ENCODE results near the gene DSG2. TPM values are rescaled to one million over a fixed set of nuclear protein-coding genes. Genes with fewer than 3 reads are reported as not detected.

The DSG2 gene
- polyA plus RNA-seq, 1 donor from 2014 or later, result 0.94 TPM

DNA sequence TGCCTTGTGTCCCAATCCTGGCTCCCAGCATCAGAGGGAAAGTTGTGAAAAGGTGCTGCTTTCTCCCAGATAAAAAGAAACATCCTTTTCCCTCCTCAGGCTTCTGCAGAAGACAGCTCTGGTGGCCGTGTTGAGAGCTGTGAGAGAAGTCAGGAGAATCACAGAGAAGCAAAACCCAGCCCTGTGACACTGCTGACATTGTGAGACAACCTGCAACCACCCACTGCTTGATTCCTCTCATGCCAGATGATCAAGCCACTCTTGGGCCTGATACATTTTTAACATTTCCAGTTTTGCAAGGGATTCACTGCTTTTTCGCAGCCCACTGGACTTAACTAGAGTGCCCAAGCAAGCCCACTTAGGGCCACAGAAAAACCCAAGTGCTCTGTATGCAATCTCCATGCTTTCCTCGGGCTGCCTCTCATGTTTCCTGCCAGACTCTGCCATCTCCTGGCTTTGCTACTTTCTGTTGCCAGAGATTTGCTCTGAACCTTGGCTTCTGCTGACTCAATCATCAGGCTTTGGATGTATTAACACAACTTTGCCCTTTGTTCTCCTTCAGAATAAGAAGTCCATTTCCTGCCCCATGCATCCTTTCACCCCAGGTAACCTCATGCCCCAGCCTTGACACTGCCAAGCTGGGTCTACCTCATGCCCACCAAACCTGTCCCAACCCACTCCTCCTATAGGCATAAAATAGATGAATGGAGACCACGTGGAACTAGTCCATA lies 68.8 kb downstream of the DSG2 start:
- Histone ChIP-seq H2AFZ (ENCODE audit: low read depth, low read length) (no peak overlapping the region), H3K79me2 (replicated peaks; ENCODE audit: insufficient read depth, low read length) (no peaks in the 10 kb centered on the region), H3K9ac (ENCODE audit: low read length) (no peak overlapping the region), H3K4me2 (ENCODE audit: low read length) (no peak overlapping the region), H3K27ac (ENCODE audit: low read length) (no peak overlapping the region), H3K9me2 (ENCODE audit: insufficient read depth, low read length) (no peaks in the 10 kb centered on the region), H3F3A (ENCODE audit: insufficient read depth, low read length, poor library complexity, severe bottlenecking) (no peaks in the 10 kb centered on the region), H3K9me3 (ENCODE audit: low read length) (no peaks in the 10 kb centered on the region), H3K4me3 (ENCODE audit: low read length) (no peak overlapping the region), H4K20me1 (ENCODE audit: insufficient read depth) (no peaks in the 10 kb centered on the region), H3K36me3 (ENCODE audit: insufficient read depth, low read length) (no peaks in the 10 kb centered on the region), H3K27me3 (ENCODE audit: insufficient read depth, low read depth, low read length) (no peaks in the 10 kb centered on the region)
- TF ChIP-seq EZH2 (IDR thresholded peaks at IDR 0.05; ENCODE audit: borderline replicate concordance, insufficient read depth, low read length, poor library complexity, severe bottlenecking) (no peak), RAD21 (conservative IDR thresholded peaks at IDR 0.05) (no peak), TAF1 (IDR thresholded peaks at IDR 0.05; ENCODE audit: low read depth) (no peak), MXI1 (conservative IDR thresholded peaks at IDR 0.05; ENCODE audit: poor library complexity, severe bottlenecking) (no peak), POLR2AphosphoS5 (IDR thresholded peaks at IDR 0.05) (no peak), EP300 (conservative IDR thresholded peaks at IDR 0.05; ENCODE audit: poor library complexity, severe bottlenecking) (no peak), SMC3 (conservative IDR thresholded peaks at IDR 0.05; ENCODE audit: poor library complexity) (no peak)
- TF ChIP-seq, protein P1, sequence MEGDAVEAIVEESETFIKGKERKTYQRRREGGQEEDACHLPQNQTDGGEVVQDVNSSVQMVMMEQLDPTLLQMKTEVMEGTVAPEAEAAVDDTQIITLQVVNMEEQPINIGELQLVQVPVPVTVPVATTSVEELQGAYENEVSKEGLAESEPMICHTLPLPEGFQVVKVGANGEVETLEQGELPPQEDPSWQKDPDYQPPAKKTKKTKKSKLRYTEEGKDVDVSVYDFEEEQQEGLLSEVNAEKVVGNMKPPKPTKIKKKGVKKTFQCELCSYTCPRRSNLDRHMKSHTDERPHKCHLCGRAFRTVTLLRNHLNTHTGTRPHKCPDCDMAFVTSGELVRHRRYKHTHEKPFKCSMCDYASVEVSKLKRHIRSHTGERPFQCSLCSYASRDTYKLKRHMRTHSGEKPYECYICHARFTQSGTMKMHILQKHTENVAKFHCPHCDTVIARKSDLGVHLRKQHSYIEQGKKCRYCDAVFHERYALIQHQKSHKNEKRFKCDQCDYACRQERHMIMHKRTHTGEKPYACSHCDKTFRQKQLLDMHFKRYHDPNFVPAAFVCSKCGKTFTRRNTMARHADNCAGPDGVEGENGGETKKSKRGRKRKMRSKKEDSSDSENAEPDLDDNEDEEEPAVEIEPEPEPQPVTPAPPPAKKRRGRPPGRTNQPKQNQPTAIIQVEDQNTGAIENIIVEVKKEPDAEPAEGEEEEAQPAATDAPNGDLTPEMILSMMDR (IDR thresholded peaks at IDR 0.05; ENCODE audit: poor library complexity, severe bottlenecking), result no peak
- TF ChIP-seq, protein P2, sequence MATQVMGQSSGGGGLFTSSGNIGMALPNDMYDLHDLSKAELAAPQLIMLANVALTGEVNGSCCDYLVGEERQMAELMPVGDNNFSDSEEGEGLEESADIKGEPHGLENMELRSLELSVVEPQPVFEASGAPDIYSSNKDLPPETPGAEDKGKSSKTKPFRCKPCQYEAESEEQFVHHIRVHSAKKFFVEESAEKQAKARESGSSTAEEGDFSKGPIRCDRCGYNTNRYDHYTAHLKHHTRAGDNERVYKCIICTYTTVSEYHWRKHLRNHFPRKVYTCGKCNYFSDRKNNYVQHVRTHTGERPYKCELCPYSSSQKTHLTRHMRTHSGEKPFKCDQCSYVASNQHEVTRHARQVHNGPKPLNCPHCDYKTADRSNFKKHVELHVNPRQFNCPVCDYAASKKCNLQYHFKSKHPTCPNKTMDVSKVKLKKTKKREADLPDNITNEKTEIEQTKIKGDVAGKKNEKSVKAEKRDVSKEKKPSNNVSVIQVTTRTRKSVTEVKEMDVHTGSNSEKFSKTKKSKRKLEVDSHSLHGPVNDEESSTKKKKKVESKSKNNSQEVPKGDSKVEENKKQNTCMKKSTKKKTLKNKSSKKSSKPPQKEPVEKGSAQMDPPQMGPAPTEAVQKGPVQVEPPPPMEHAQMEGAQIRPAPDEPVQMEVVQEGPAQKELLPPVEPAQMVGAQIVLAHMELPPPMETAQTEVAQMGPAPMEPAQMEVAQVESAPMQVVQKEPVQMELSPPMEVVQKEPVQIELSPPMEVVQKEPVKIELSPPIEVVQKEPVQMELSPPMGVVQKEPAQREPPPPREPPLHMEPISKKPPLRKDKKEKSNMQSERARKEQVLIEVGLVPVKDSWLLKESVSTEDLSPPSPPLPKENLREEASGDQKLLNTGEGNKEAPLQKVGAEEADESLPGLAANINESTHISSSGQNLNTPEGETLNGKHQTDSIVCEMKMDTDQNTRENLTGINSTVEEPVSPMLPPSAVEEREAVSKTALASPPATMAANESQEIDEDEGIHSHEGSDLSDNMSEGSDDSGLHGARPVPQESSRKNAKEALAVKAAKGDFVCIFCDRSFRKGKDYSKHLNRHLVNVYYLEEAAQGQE (IDR thresholded peaks at IDR 0.05; ENCODE audit: borderline replicate concordance), result no peak

DNA sequence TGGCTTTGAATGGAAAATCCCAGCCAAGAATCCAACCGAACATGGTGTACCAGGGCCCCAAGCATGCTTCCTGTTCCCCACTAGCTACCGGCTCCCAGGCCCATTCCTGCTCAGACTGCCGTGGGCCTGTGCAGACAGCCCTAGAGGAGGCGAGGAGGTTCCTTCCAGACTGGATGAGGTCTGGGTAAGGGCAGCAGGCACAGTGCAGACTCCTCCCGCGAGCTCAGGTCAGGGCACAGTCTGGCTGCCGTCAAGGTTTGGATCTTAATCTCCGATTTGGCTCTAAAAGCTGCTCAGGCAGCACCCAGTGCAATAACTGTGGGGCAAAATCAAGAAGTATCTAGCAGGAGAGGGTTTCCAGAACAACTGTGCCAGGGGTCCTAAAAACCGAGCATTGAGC lies 74.4 kb downstream of the DSG2 start:
- Histone ChIP-seq H3F3A (ENCODE audit: insufficient read depth, low read length, poor library complexity, severe bottlenecking) (no peaks in the 10 kb centered on the region), H4K20me1 (ENCODE audit: insufficient read depth) (no peaks in the 10 kb centered on the region), H3K27ac (ENCODE audit: low read length) (no peak overlapping the region), H3K9ac (ENCODE audit: low read length) (no peak overlapping the region), H3K4me2 (ENCODE audit: low read length) (no peak overlapping the region), H3K27me3 (ENCODE audit: insufficient read depth, low read depth, low read length) (no peaks in the 10 kb centered on the region), H3K79me2 (replicated peaks; ENCODE audit: insufficient read depth, low read length) (no peaks in the 10 kb centered on the region), H3K9me2 (ENCODE audit: insufficient read depth, low read length) (no peaks in the 10 kb centered on the region), H3K4me3 (ENCODE audit: low read length) (no peak overlapping the region), H3K9me3 (ENCODE audit: low read length) (no peaks in the 10 kb centered on the region), H3K36me3 (ENCODE audit: insufficient read depth, low read length) (no peaks in the 10 kb centered on the region), H2AFZ (ENCODE audit: low read depth, low read length) (no peak overlapping the region)
- TF ChIP-seq POLR2AphosphoS5 (IDR thresholded peaks at IDR 0.05) (no peak), EZH2 (IDR thresholded peaks at IDR 0.05; ENCODE audit: borderline replicate concordance, insufficient read depth, low read length, poor library complexity, severe bottlenecking) (no peak)
